ENCODE measurements around the gene HES1. TPM values are rescaled to one million over a fixed set of nuclear protein-coding genes. Genes with fewer than 3 reads are reported as not detected.

HES1 gene
- total RNA-seq, 6 donors from 2014 or later, result 12.6 to 43.4 (median 25.9) TPM

DNA sequence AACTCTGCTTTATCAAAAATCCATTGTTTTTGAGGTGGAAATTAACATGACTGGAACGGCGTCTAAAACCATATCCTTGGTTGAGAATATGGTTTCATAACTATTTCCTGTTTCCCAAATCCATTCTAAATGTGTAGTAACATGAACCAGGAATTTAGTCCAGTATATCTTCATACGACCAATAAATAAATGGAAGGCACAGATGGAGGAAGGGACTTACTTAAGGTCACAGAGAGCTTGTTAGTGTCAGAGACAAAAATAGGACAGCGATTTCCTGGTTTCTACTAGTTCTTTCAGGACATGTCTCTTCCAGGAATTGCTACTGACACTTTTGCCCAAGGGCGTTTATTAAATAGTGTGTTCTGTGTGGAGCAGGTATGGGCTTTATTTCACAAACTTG is 41.2 kb downstream of the HES1 start:
- DNase-seq (no peak), ATAC-seq (ENCODE audit: low FRiP score in 2 of 2) (no peak)
- no peak overlapping the region for H3K4me3 ChIP-seq
- no peak for TF ChIP-seq CTCF (IDR thresholded peaks at IDR 0.05)
- TF ChIP-seq POLR2A (IDR thresholded peaks at IDR 0.05), result no peak
- no peak for TF ChIP-seq EP300 (IDR thresholded peaks at IDR 0.05)
- no peak for TF ChIP-seq POLR2AphosphoS5 (IDR thresholded peaks at IDR 0.05)
- no peaks in the 10 kb centered on the region for H3K36me3 ChIP-seq
- no peaks in the 10 kb centered on the region for H3K9me3 ChIP-seq
- WGBS, 2 donors, result 46 to 58% methylated on average over 5 of the region's 5 CpGs
- no peak overlapping the region for H3K27ac ChIP-seq
- H3K4me1 ChIP-seq, result peaks cover 6 to 23% (median 19%) of the 10 kb centered on the region in 4 donors
- no peaks in the 10 kb centered on the region for H3K27me3 ChIP-seq

DNA sequence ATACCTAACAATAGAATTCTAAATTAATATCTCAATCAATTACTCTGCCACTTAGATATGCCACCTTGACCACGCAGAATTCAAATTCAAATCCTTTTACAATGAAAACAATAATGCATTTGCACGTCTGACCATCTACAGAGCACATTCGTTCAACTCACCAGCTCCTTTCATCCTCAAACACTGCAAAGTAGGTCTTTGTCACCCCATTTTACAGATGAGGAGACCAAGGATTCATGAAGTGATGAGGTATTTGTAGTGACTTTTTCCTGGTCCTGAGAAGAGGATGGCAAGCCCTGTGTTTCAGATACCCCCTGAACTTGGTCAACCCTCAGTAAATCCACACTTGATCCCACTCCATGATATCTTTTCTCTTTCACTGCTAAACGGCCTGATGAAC is 42.2 kb downstream of the HES1 start:
- no peaks in the 10 kb centered on the region for H3K36me3 ChIP-seq
- whole genome bisulfite sequencing, 2 donors, result 84 to 86% methylated on average over 4 of the region's 4 CpGs
- DNase-seq, result no peak

DNA sequence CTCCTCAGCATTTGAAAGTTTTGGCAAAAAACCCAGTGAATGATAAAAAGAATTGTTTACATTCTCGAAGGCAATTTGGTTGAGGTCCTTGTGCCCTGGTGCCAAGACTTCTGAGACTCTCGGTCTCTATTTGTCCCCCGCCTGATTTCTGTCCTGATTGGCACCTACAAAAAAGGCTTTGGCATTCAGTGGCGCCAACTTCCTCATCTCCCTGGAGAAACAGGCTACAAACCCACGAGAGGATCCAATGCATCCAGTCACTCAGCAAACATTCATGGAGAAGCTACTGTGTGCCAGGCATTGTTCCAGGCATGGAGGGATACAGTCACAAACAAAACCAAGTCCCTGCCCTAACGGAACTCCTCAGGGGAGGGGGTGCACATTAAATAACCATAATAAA is 42.7 kb downstream of the HES1 start:
- Histone ChIP-seq H3K36me3 (no peaks in the 10 kb centered on the region), H3K4me3 (no peak overlapping the region), H3K9me3 (no peaks in the 10 kb centered on the region), H3K27ac (no peak overlapping the region), H3K27me3 (no peaks in the 10 kb centered on the region), H3K4me1 (peaks cover 6 to 23% (median 19%) of the 10 kb centered on the region in 4 donors)
- ATAC-seq (ENCODE audit: low FRiP score in 2 of 2), result no peak
- WGBS, 2 donors, result 27 to 44% methylated on average over 6 of the region's 6 CpGs
- DNase-seq, result no peak
- TF ChIP-seq CTCF (IDR thresholded peaks at IDR 0.05) (no peak), EP300 (IDR thresholded peaks at IDR 0.05) (no peak), POLR2AphosphoS5 (IDR thresholded peaks at IDR 0.05) (no peak), POLR2A (IDR thresholded peaks at IDR 0.05) (no peak)

More for the DNA sequence above, 42.2 kb downstream of the HES1 start:
- H3K27me3 ChIP-seq, result no peaks in the 10 kb centered on the region
- H3K4me3 ChIP-seq, result no peak overlapping the region
- H3K9me3 ChIP-seq, result no peaks in the 10 kb centered on the region
- TF ChIP-seq POLR2AphosphoS5 (IDR thresholded peaks at IDR 0.05), result no peak
- TF ChIP-seq POLR2A (IDR thresholded peaks at IDR 0.05), result no peak
- no peak for TF ChIP-seq EP300 (IDR thresholded peaks at IDR 0.05)
- no peak for TF ChIP-seq CTCF (IDR thresholded peaks at IDR 0.05)
- H3K4me1 ChIP-seq, result peaks cover 6 to 23% (median 19%) of the 10 kb centered on the region in 4 donors
- H3K27ac ChIP-seq, result no peak overlapping the region
- no peak for ATAC-seq (ENCODE audit: low FRiP score in 2 of 2)

GRCh38 chr3:194180570-194180969 is 44.6 kb downstream of the HES1 start:
- Histone ChIP-seq H3K9me3 (no peaks in the 10 kb centered on the region), H3K27me3 (no peaks in the 10 kb centered on the region), H3K27ac (no peak overlapping the region), H3K36me3 (no peaks in the 10 kb centered on the region), H3K4me3 (no peak overlapping the region), H3K4me1 (peaks cover 6 to 23% (median 19%) of the 10 kb centered on the region in 4 donors)
- ATAC-seq (ENCODE audit: low FRiP score in 2 of 2) (no peak), DNase-seq (no peak)
- WGBS, 2 donors, result 93% methylated on average over 5 of the region's 5 CpGs
- TF ChIP-seq POLR2AphosphoS5 (IDR thresholded peaks at IDR 0.05) (no peak), CTCF (IDR thresholded peaks at IDR 0.05) (no peak), EP300 (IDR thresholded peaks at IDR 0.05) (no peak), POLR2A (IDR thresholded peaks at IDR 0.05) (no peak)
